HT-29 (cell line): ENCODE data around the gene RBM12. TPM values are rescaled to one million over a fixed set of nuclear protein-coding genes. Genes with fewer than 3 reads are reported as not detected.

ENCODE experiments used
- DNase-seq: peaks from one replicate; pipeline ENCODE4 v3.0.0-alpha.2; 2015; ENCODE audit warnings: low spot score
- total RNA-seq: library from RNA; depleted of rRNA; stranded (reverse); fragments of >200 nt; shearing (Covaris generic); gene quantifications from 2 replicates; pipeline ENCODE4 v1.2.3, GENCODE V29; 2014

The RBM12 gene
- total RNA-seq, 1 experiment from 2014 or later, result 54.8 TPM

GRCh38 chr20:35660122-35660937 is 4.4 kb downstream of the RBM12 start:
- no peak for DNase-seq

- no peak for DNase-seq
Observed at GRCh38 chr20:35657271-35657670, 7.4 kb downstream of the RBM12 start.

- no peak for DNase-seq
Observed at GRCh38 chr20:35654415-35654814, 10.3 kb downstream of the RBM12 start.

- no peak for DNase-seq
Observed at GRCh38 chr20:35653893-35654292, 10.8 kb downstream of the RBM12 start.

- DNase-seq, result no peak
Observed at GRCh38 chr20:35653430-35653734, 11.3 kb downstream of the RBM12 start.

GRCh38 chr20:35652641-35653429 is 11.9 kb downstream of the RBM12 start:
- DNase-seq, result no peak

- no peak for DNase-seq
Observed at GRCh38 chr20:35651958-35652357, 12.7 kb downstream of the RBM12 start.

GRCh38 chr20:35650632-35651031 is 14.1 kb downstream of the RBM12 start:
- no peak for DNase-seq

GRCh38 chr20:35648836-35649235 is 15.9 kb downstream of the RBM12 start:
- DNase-seq, result no peak

- no peak for DNase-seq
Observed at GRCh38 chr20:35644806-35645205, 19.9 kb downstream of the RBM12 start.

- DNase-seq, result no peak
Observed at GRCh38 chr20:35643045-35643444, 21.7 kb downstream of the RBM12 start.

- DNase-seq, result no peak
Observed at GRCh38 chr20:35641743-35642142, 23.0 kb downstream of the RBM12 start.

- DNase-seq, result no peak
Observed at GRCh38 chr20:35640724-35641123, 24.0 kb downstream of the RBM12 start.

GRCh38 chr20:35638751-35639150 is 25.9 kb downstream of the RBM12 start:
- no peak for DNase-seq

GRCh38 chr20:35637276-35637675 is 27.4 kb downstream of the RBM12 start:
- no peak for DNase-seq

GRCh38 chr20:35636095-35636494 is 28.6 kb downstream of the RBM12 start:
- no peak for DNase-seq

- no peak for DNase-seq
Observed at GRCh38 chr20:35635652-35636051, 29.0 kb downstream of the RBM12 start.

GRCh38 chr20:35632539-35633115 is 32.1 kb downstream of the RBM12 start:
- no peak for DNase-seq

- DNase-seq, result no peak
Observed at GRCh38 chr20:35630636-35631035, 34.1 kb downstream of the RBM12 start.

GRCh38 chr20:35629427-35630145 is 35.1 kb downstream of the RBM12 start:
- no peak for DNase-seq

- DNase-seq, result no peak
Observed at GRCh38 chr20:35627121-35627520, 37.6 kb downstream of the RBM12 start.

- DNase-seq, result no peak
Observed at GRCh38 chr20:35626386-35627001, 38.2 kb downstream of the RBM12 start.
